ENCODE data around the gene AIF1L.

Gene AIF1L

DNA sequence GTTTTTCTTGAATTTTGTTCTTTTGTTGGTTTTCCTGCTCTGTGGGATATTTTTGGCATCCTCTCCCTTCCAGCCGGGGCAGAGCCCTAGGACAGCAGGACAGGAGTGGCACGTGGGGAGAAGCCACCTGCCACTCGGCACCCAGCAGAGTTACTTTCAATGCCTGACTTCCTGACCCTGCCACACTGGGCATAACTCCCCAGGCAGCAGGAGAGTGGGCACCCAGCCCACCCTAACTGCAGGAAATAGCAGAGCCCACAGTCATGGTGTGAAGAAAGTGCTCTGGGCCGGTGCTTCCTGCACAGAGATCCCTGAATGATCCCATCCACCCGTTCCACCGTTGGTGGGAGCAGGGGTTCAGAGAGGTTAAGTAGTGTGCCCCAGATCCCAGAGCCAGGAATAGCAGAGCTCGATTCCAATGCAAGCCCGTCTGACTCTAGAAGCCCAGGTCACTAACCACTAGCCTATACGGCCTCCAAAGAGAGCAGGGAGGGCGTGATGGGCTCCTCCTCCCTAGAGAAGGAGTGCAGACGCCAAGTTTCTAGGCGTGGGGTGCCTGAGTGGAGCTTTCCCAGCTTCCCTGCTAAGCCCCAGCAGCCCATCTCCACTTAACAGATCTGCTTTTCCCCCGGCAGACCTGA lies 20.9 kb downstream of the AIF1L start:
- TF ChIP-seq, protein P1, sequence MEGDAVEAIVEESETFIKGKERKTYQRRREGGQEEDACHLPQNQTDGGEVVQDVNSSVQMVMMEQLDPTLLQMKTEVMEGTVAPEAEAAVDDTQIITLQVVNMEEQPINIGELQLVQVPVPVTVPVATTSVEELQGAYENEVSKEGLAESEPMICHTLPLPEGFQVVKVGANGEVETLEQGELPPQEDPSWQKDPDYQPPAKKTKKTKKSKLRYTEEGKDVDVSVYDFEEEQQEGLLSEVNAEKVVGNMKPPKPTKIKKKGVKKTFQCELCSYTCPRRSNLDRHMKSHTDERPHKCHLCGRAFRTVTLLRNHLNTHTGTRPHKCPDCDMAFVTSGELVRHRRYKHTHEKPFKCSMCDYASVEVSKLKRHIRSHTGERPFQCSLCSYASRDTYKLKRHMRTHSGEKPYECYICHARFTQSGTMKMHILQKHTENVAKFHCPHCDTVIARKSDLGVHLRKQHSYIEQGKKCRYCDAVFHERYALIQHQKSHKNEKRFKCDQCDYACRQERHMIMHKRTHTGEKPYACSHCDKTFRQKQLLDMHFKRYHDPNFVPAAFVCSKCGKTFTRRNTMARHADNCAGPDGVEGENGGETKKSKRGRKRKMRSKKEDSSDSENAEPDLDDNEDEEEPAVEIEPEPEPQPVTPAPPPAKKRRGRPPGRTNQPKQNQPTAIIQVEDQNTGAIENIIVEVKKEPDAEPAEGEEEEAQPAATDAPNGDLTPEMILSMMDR (conservative IDR thresholded peaks at IDR 0.05; ENCODE audit: low read length), result no peak
- no peak for DNase-seq (ENCODE audit: low read depth)
- no peak overlapping the region for H3K4me3 ChIP-seq (ENCODE audit: low read length)

DNA sequence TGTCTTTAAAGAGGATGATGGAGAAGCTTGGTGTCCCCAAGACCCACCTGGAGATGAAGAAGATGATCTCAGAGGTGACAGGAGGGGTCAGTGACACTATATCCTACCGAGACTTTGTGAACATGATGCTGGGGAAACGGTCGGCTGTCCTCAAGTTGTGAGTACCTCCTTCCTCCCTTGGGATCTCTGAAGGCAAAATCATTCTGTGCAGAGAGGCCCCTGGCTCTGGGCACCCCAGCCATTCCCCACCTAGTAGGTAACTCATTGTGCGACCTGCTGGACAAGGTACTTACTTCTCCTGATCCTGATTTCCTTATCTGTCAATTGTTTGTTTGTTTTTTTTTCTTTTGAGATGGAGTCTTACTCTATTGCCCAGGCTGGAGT lies 21.4 kb downstream of the AIF1L start:
- TF ChIP-seq, protein P1 (conservative IDR thresholded peaks at IDR 0.05; ENCODE audit: low read length), result no peak
- H3K4me3 ChIP-seq (ENCODE audit: low read length), result no peak overlapping the region
- no peak for DNase-seq (ENCODE audit: low read depth)

DNA sequence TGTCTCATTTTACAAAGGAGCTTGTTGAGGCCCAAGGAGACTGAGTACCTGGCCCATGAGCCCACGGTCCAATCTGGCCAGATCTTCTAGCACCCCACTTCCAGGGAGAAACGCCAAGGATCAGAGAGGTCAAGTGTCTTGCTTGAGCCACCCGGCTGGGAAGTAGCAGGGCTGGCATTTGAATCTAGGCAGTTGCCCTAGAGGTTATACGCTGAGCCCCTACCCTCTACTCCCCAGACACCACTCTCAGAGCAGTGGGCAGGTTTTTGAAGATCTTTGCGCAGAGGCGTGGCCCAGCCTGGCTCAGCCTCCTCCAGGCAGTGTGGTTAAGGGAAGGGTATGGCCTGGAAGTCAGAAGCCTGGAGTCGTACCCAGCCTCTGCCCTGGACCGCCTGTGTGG lies 23.3 kb downstream of the AIF1L start:
- TF ChIP-seq, protein P1 (conservative IDR thresholded peaks at IDR 0.05; ENCODE audit: low read length), result no peak
- H3K4me3 ChIP-seq (ENCODE audit: low read length), result no peak overlapping the region
- DNase-seq (ENCODE audit: low read depth), result no peak

DNA sequence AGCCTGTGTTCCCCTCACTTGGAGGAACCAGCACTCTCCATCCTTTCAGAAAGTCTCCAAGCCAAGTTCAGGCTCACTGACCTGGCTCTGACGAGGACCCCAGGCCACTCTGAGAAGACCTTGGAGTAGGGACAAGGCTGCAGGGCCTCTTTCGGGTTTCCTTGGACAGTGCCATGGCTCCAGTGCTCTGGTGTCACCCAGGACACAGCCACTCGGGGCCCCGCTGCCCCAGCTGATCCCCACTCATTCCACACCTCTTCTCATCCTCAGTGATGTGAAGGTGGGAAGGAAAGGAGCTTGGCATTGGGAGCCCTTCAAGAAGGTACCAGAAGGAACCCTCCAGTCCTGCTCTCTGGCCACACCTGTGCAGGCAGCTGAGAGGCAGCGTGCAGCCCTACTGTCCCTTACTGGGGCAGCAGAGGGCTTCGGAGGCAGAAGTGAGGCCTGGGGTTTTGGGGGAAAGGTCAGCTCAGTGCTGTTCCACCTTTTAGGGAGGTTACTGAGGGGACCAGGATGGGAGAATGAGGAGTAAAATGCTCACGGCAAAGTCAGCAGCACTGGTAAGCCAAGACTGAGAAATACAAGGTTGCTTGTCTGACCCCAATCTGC lies 24.4 kb downstream of the AIF1L start:
- H3K4me3 ChIP-seq (ENCODE audit: low read length), result no peak overlapping the region
- TF ChIP-seq, protein P1 (conservative IDR thresholded peaks at IDR 0.05; ENCODE audit: low read length), result no peak

DNA sequence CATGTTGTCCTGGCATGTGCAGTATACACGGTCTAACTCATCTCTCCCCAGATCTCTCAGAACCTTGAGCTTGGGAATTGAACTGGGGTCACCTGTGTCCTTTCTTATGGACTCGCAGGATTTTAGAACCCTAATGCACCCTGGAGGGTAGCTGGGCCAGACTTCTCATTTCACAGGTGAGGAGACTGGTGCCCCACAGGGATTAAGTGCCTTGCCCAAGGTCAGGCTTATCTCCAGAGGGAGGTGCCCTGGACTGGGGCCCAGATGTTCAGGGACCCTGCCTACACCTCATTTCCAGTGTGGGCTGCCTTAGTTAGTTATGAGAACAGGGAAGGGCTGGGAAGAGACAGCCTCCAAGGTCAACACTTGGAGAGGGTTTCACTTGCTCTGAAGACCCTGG lies 25.0 kb downstream of the AIF1L start:
- no peak overlapping the region for H3K4me3 ChIP-seq (ENCODE audit: low read length)
- TF ChIP-seq, protein P1 (conservative IDR thresholded peaks at IDR 0.05; ENCODE audit: low read length), result no peak
- no peak for DNase-seq (ENCODE audit: low read depth)

More for the DNA sequence above, 24.4 kb downstream of the AIF1L start:
- DNase-seq (ENCODE audit: low read depth), result no peak

DNA sequence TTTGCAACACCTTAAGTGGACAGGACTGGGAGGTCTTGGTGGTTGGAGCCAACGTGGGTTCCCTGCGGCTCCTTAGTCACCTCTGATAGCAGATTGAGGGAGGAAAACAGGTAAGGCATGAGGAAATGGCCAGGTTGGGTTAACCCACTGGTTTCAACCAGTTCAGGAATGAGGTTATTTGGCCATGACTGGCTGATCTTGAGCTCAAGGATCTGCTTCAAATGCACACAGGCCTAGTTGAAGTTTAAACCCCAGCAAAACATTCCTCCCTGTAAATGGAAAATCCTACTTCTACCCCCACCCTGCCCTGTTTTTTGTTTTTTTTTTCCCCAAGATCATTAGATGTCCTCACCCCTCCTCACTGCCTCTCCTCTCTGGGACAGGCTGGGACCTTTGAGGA lies 25.8 kb downstream of the AIF1L start:
- no peak for DNase-seq (ENCODE audit: low read depth)
- no peak overlapping the region for H3K4me3 ChIP-seq (ENCODE audit: low read length)
- TF ChIP-seq, protein P1 (conservative IDR thresholded peaks at IDR 0.05; ENCODE audit: low read length), result no peak

DNA sequence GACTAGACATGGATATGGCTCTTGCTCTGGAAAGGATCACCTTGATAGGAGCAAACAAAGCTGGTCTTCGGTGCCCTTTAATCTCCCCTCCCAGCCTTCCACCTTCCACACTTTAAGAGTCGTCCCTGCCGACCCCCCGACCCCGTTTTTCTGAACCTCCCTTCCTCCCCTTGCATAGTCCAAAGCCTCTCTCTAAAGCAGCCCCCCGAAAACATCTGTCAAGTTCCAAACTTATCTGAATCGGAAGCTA lies 28.6 kb downstream of the AIF1L start:
- H3K4me3 ChIP-seq (ENCODE audit: low read length), result peak overlapping the region; percentile 85
- DNase-seq (ENCODE audit: low read depth), result no peak
- TF ChIP-seq, protein P1 (conservative IDR thresholded peaks at IDR 0.05; ENCODE audit: low read length), result no peak

Measured in AG10803 (cell line).